Stomach (tissue), 19 donors: Measurements from ENCODE around the gene PRR20D. TPM values are rescaled to one million over a fixed set of nuclear protein-coding genes. Genes with fewer than 3 reads are reported as not detected.
A peak's percentile ranks its signal among the peaks of the same experiment; 100 is the strongest.
"Not testable (repeated sequence)": the region's sequence is repeated elsewhere in the genome, so short reads cannot be mapped to it uniquely, and the experiment has no call there.

ENCODE experiments used
- DNase-seq, 2 donors: peaks; one replicate each; pipeline versions ENCODE4 v3.0.0 to v3.0.0-alpha.2; 2013 to 2019
- H3K27ac ChIP-seq, 5 donors: fragments of 200-600 bp in 4 of 5; sonication (generic) in 4 of 5; one replicate each; pipeline ENCODE4 v1.5.1; 2013 to 2019; ENCODE audit warnings: mild to moderate bottlenecking in 1 of 5, moderate library complexity in 1 of 5
- H3K27me3 ChIP-seq, 3 donors: fragments of 200-600 bp; sonication (generic); one replicate each; pipeline ENCODE4 v1.5.1; 2017 to 2019; ENCODE audit warnings: mixed run types in 1 of 3
- H3K36me3 ChIP-seq, 4 donors: fragments of 200-600 bp; sonication (generic); 1 replicate in 3 of 4; 2 replicates in 1 of 4; pipeline ENCODE4 v1.5.1; 2016 to 2019
- H3K4me1 ChIP-seq, 4 donors: fragments of 200-600 bp; sonication (generic); one replicate each; pipeline ENCODE4 v1.5.1; 2016 to 2019
- H3K4me3 ChIP-seq, 4 donors: fragments of 200-600 bp; sonication (generic) in 3 of 4; one replicate each; pipeline ENCODE4 v1.5.1; 2016 to 2019; ENCODE audit warnings: mild to moderate bottlenecking in 1 of 4
- H3K9me3 ChIP-seq, 4 donors: fragments of 200-600 bp; sonication (generic); one replicate each; pipeline ENCODE4 v1.5.1; 2016 to 2019
- CTCF ChIP-seq, 7 experiments: fragments of 450-650 bp in 4 of 7; fragments of 200-600 bp in 3 of 7; sonication (generic) in 3 of 7; IDR thresholded peaks; one replicate each; pipeline ENCODE4 v1.5.1; 2016 to 2019; ENCODE audit warnings: antibody characterized with exemption in 7 of 7, control low read depth in 2 of 7, mild to moderate bottlenecking in 1 of 7
- EP300 ChIP-seq: sonication (generic); formaldehyde crosslinking; IDR thresholded peaks from one replicate; pipeline ENCODE4 v1.6.1; 2017; ENCODE audit warnings: antibody characterized with exemption
- POLR2A ChIP-seq, 4 donors: fragments of 450-650 bp; IDR thresholded peaks; one replicate each; pipeline ENCODE4 v1.6.1; 2016; ENCODE audit warnings: antibody characterized with exemption in 4 of 4, control low read depth in 2 of 4, mild to moderate bottlenecking in 1 of 4, moderate library complexity in 1 of 4
- POLR2AphosphoS5 ChIP-seq, 3 donors: sonication (generic); formaldehyde crosslinking; IDR thresholded peaks; one replicate each; pipeline ENCODE4 v1.6.1; 2016; ENCODE audit warnings: antibody characterized with exemption in 3 of 3
- whole genome bisulfite sequencing, 5 donors: extraction: QIAGEN DNeasy Blood & Tissue Kit in 3 of 5; methylation state at CpG; one replicate each; pipeline versions ENCODE4 v1.1.5 to v1.1.7; 2013 to 2018; 5-methylcytosine and 5-hydroxymethylcytosine counted together
- intact Hi-C: fragments of 100-400 bp; cut with DNase I; formaldehyde crosslinking; loops from one replicate; pipeline ENCODE4 v1.15.1; 2023; ENCODE audit warnings: low total_unique reads
- long read RNA-seq, 10 donors: transcript quantifications; one replicate each; lab custom pipeline, GENCODE V29; 2026
- polyA plus RNA-seq, 3 donors: library from polyadenylated mRNA; stranded (reverse); fragments of 200-250 nt; gene quantifications; one replicate each; pipeline ENCODE4 v1.2.3, GENCODE V29; 2013
- total RNA-seq, 5 donors: library from RNA; depleted of rRNA; stranded (reverse); fragments of >200 nt; gene quantifications; one replicate each; pipeline versions ENCODE4 v1.1.0 to v1.2.3, GENCODE V29; 2014 to 2016
- donor health status: healthy with polysubstance abuse.
- donor health status: Bipolar disorder and iron deficiency.
- donor health status: healthy.

PRR20D gene
- total RNA-seq, result not detected
- not detected for polyA plus RNA-seq
- long read RNA-seq, donor 1, result 0 reads
- long read RNA-seq, donor 2, result 0 reads
- long read RNA-seq, donor 3, result 0 reads
- long read RNA-seq, donor 4, result 0 reads
- long read RNA-seq, donor 5, result 0 reads
- long read RNA-seq, donor 6, result 0 reads
- long read RNA-seq, donor 7, result 0 reads
- long read RNA-seq, donor 8, result 0 reads
- long read RNA-seq, donor 9, result 0 reads
- long read RNA-seq, donor 10, result 0 reads

GRCh38 chr13:57160332-57160731 lies at the start of gene PRR20D:
PRR20D (plus strand) TSS chr13:57160632; CDS start chr13:57161019, 387 bp downstream.
- H3K9me3 ChIP-seq, intact Hi-C loops, H3K27ac ChIP-seq, DNase-seq, H3K4me1 ChIP-seq, H3K36me3 ChIP-seq, H3K27me3 ChIP-seq, H3K4me3 ChIP-seq: not testable (repeated sequence)
- WGBS, 5 donors, result no CpG with 5 or more reads among the region's 22 CpGs

- WGBS, 5 donors, result 89 to 94% (median 93%) methylated on average over 4 of the region's 4 CpGs
- Histone ChIP-seq H3K4me3 (no peak overlapping the region), H3K9me3 (peaks cover 0 to 35% (median 19%) of the 10 kb centered on the region in 4 donors), H3K27me3 (no peaks in the 10 kb centered on the region), H3K36me3 (no peaks in the 10 kb centered on the region), H3K4me1 (no peaks in the 10 kb centered on the region), H3K27ac (no peak overlapping the region)
- intact Hi-C loops, result no loop called here
- no peak for DNase-seq
- TF ChIP-seq CTCF (IDR thresholded peaks at IDR 0.05) (no peak), POLR2A (IDR thresholded peaks at IDR 0.05) (no peak), POLR2AphosphoS5 (IDR thresholded peaks at IDR 0.05) (no peak), EP300 (no peak)
Measured at GRCh38 chr13:57114945-57115344, 45.5 kb upstream of the PRR20D start.

- intact Hi-C loops, result no loop called here
- 31 to 69% (median 58%) methylated on average over 1 of the region's 1 CpG for WGBS, 5 donors
- TF ChIP-seq EP300 (no peak), POLR2AphosphoS5 (IDR thresholded peaks at IDR 0.05) (no peak), POLR2A (IDR thresholded peaks at IDR 0.05) (no peak), CTCF (IDR thresholded peaks at IDR 0.05) (no peak)
- H3K27ac ChIP-seq, result no peak overlapping the region
- DNase-seq, result peak in 1 of 2 donors; percentile 71
- H3K36me3 ChIP-seq, result no peaks in the 10 kb centered on the region
- peaks cover 0 to 7% (median 6%) of the 10 kb centered on the region in 4 donors for H3K9me3 ChIP-seq
- no peaks in the 10 kb centered on the region for H3K27me3 ChIP-seq
- no peak overlapping the region for H3K4me3 ChIP-seq
- no peaks in the 10 kb centered on the region for H3K4me1 ChIP-seq
Measured at GRCh38 chr13:57123681-57124080, 36.8 kb upstream of the PRR20D start.

- 81 to 86% (median 85%) methylated on average over 6 of the region's 6 CpGs for WGBS, 5 donors
- TF ChIP-seq CTCF (IDR thresholded peaks at IDR 0.05), result no peak
- TF ChIP-seq EP300, result no peak
- TF ChIP-seq POLR2AphosphoS5 (IDR thresholded peaks at IDR 0.05), result no peak
- Histone ChIP-seq H3K27me3 (no peaks in the 10 kb centered on the region), H3K4me1 (no peaks in the 10 kb centered on the region), H3K9me3 (peaks cover 0 to under 1% (median 0%) of the 10 kb centered on the region in 4 donors), H3K4me3 (no peak overlapping the region), H3K27ac (no peak overlapping the region), H3K36me3 (no peaks in the 10 kb centered on the region)
- intact Hi-C loops, result no loop called here
- no peak for DNase-seq
Measured at GRCh38 chr13:57128909-57129308, 31.5 kb upstream of the PRR20D start.

GRCh38 chr13:57136093-57136492 lies 24.3 kb upstream of the PRR20D start:
- Histone ChIP-seq H3K9me3 (peaks cover 0 to 8% (median 0%) of the 10 kb centered on the region in 4 donors), H3K27me3 (no peaks in the 10 kb centered on the region), H3K4me3 (no peak overlapping the region), H3K4me1 (no peaks in the 10 kb centered on the region), H3K27ac (no peak overlapping the region), H3K36me3 (no peaks in the 10 kb centered on the region)
- DNase-seq, result no peak
- no peak for TF ChIP-seq POLR2A (IDR thresholded peaks at IDR 0.05)
- TF ChIP-seq POLR2AphosphoS5 (IDR thresholded peaks at IDR 0.05), result no peak
- no peak for TF ChIP-seq CTCF (IDR thresholded peaks at IDR 0.05)
- TF ChIP-seq EP300, result no peak
- WGBS, 5 donors, result 47 to 60% (median 55%) methylated on average over 2 of the region's 2 CpGs
- intact Hi-C loops, result no loop called here
